IPS DF 19.7 (cell line): ENCODE data around the gene ZNF407.
"Not testable (repeated sequence)": the region's sequence is repeated elsewhere in the genome, so short reads cannot be mapped to it uniquely, and the experiment has no call there.

Experiments used
- DNase-seq: peaks from one replicate; pipeline ENCODE4 v3.0.0-alpha.2; 2013; ENCODE audit warnings: low read depth, low spot score

The ZNF407 gene

GRCh38 chr18:75070625-75071483, 473.2 kb downstream of the ZNF407 start:
- no peak for DNase-seq

GRCh38 chr18:75071484-75071785, 473.8 kb downstream of the ZNF407 start:
- DNase-seq: no peak

- DNase-seq: no peak
Measured at GRCh38 chr18:75071866-75072671, 474.4 kb downstream of the ZNF407 start.

- no peak for DNase-seq
Measured at GRCh38 chr18:75072672-75073371, 475.2 kb downstream of the ZNF407 start.

GRCh38 chr18:75073654-75074053, 476.0 kb downstream of the ZNF407 start:
- DNase-seq: no peak

GRCh38 chr18:75074196-75075015, 476.7 kb downstream of the ZNF407 start:
- DNase-seq: no peak

GRCh38 chr18:75075016-75075305, 477.3 kb downstream of the ZNF407 start:
- DNase-seq: no peak

GRCh38 chr18:75075429-75075841, 477.8 kb downstream of the ZNF407 start:
- no peak for DNase-seq

- DNase-seq: no peak
Measured at GRCh38 chr18:75076286-75076685, 478.6 kb downstream of the ZNF407 start.

GRCh38 chr18:75081486-75081885, 483.8 kb downstream of the ZNF407 start:
- DNase-seq: no peak

GRCh38 chr18:75083131-75083530, 485.5 kb downstream of the ZNF407 start:
- no peak for DNase-seq

- no peak for DNase-seq
Measured at GRCh38 chr18:75083761-75084160, 486.1 kb downstream of the ZNF407 start.

GRCh38 chr18:75085676-75086075, 488.0 kb downstream of the ZNF407 start:
- DNase-seq: not testable (repeated sequence)

GRCh38 chr18:75086494-75087034, 488.9 kb downstream of the ZNF407 start:
- no peak for DNase-seq

- DNase-seq: no peak
Measured at GRCh38 chr18:75087119-75088020, 489.7 kb downstream of the ZNF407 start.

GRCh38 chr18:75088021-75088506, 490.4 kb downstream of the ZNF407 start:
- no peak for DNase-seq

- no peak for DNase-seq
Measured at GRCh38 chr18:75088622-75089211, 491.0 kb downstream of the ZNF407 start.

GRCh38 chr18:75089748-75090327, 492.2 kb downstream of the ZNF407 start:
- no peak for DNase-seq

- no peak for DNase-seq
Measured at GRCh38 chr18:75090336-75090735, 492.7 kb downstream of the ZNF407 start.
